Measurements from ENCODE around the gene ATOH8.

ATOH8 gene

GRCh38 chr2:85765081-85765731, 11.4 kb downstream of the ATOH8 start:
- Histone ChIP-seq H3K36me3 (ENCODE audit: control insufficient read depth, insufficient read depth, low read length) (no peaks in the 10 kb centered on the region), H3K9me3 (ENCODE audit: control insufficient read depth, low read length) (no peaks in the 10 kb centered on the region), H3K4me1 (ENCODE audit: control insufficient read depth, insufficient read depth, low read length, poor library complexity, severe bottlenecking) (peaks cover 41% of the 10 kb centered on the region), H3K4me3 (ENCODE audit: extremely low read depth, insufficient read depth, low read length, poor library complexity, severe bottlenecking) (no peak overlapping the region), H3K27ac (ENCODE audit: low read depth, low read length, severe bottlenecking) (peak overlapping the region; percentile 91)
- WGBS, 2 experiments (ENCODE audit: insufficient coverage in 2 of 2), result 2 to 3% methylated on average over 7 to 19 of the region's 26 CpGs

- H3K4me3 ChIP-seq (ENCODE audit: extremely low read depth, insufficient read depth, low read length, poor library complexity, severe bottlenecking), result no peak overlapping the region
- no peaks in the 10 kb centered on the region for H3K9me3 ChIP-seq (ENCODE audit: control insufficient read depth, low read length)
- H3K27ac ChIP-seq (ENCODE audit: low read depth, low read length, severe bottlenecking), result no peak overlapping the region
- H3K4me1 ChIP-seq (ENCODE audit: control insufficient read depth, insufficient read depth, low read length, poor library complexity, severe bottlenecking), result peaks cover 36% of the 10 kb centered on the region
- H3K36me3 ChIP-seq (ENCODE audit: control insufficient read depth, insufficient read depth, low read length), result no peaks in the 10 kb centered on the region
- 82 to 84% methylated on average over 3 to 4 of the region's 7 CpGs for WGBS, 2 experiments (ENCODE audit: insufficient coverage in 2 of 2)
Observed at GRCh38 chr2:85766229-85766628, 12.4 kb downstream of the ATOH8 start.

GRCh38 chr2:85767803-85768665, 14.2 kb downstream of the ATOH8 start:
- 84 to 94% methylated on average over 8 to 11 of the region's 12 CpGs for WGBS, 2 experiments (ENCODE audit: insufficient coverage in 2 of 2)
- Histone ChIP-seq H3K36me3 (ENCODE audit: control insufficient read depth, insufficient read depth, low read length) (no peaks in the 10 kb centered on the region), H3K27ac (ENCODE audit: low read depth, low read length, severe bottlenecking) (no peak overlapping the region), H3K4me3 (ENCODE audit: extremely low read depth, insufficient read depth, low read length, poor library complexity, severe bottlenecking) (no peak overlapping the region), H3K9me3 (ENCODE audit: control insufficient read depth, low read length) (no peaks in the 10 kb centered on the region), H3K4me1 (ENCODE audit: control insufficient read depth, insufficient read depth, low read length, poor library complexity, severe bottlenecking) (peaks cover 37% of the 10 kb centered on the region)

- Histone ChIP-seq H3K36me3 (ENCODE audit: control insufficient read depth, insufficient read depth, low read length) (no peaks in the 10 kb centered on the region), H3K4me3 (ENCODE audit: extremely low read depth, insufficient read depth, low read length, poor library complexity, severe bottlenecking) (no peak overlapping the region), H3K9me3 (ENCODE audit: control insufficient read depth, low read length) (no peaks in the 10 kb centered on the region), H3K27ac (ENCODE audit: low read depth, low read length, severe bottlenecking) (no peak overlapping the region), H3K4me1 (ENCODE audit: control insufficient read depth, insufficient read depth, low read length, poor library complexity, severe bottlenecking) (peaks cover 41% of the 10 kb centered on the region)
- 69 to 75% methylated on average over 8 of the region's 8 CpGs for WGBS, 2 experiments (ENCODE audit: insufficient coverage in 2 of 2)
Observed at GRCh38 chr2:85768713-85769112, 14.9 kb downstream of the ATOH8 start.

GRCh38 chr2:85769236-85769982, 15.6 kb downstream of the ATOH8 start:
- WGBS, 2 experiments (ENCODE audit: insufficient coverage in 2 of 2), result 72 to 84% methylated on average over 6 to 10 of the region's 12 CpGs
- Histone ChIP-seq H3K36me3 (ENCODE audit: control insufficient read depth, insufficient read depth, low read length) (no peaks in the 10 kb centered on the region), H3K4me3 (ENCODE audit: extremely low read depth, insufficient read depth, low read length, poor library complexity, severe bottlenecking) (no peak overlapping the region), H3K9me3 (ENCODE audit: control insufficient read depth, low read length) (no peaks in the 10 kb centered on the region), H3K4me1 (ENCODE audit: control insufficient read depth, insufficient read depth, low read length, poor library complexity, severe bottlenecking) (peaks cover 35% of the 10 kb centered on the region), H3K27ac (ENCODE audit: low read depth, low read length, severe bottlenecking) (no peak overlapping the region)

GRCh38 chr2:85769983-85770362, 16.2 kb downstream of the ATOH8 start:
- WGBS, 2 experiments (ENCODE audit: insufficient coverage in 2 of 2), result 93 to 100% methylated on average over 4 to 6 of the region's 7 CpGs
- Histone ChIP-seq H3K4me3 (ENCODE audit: extremely low read depth, insufficient read depth, low read length, poor library complexity, severe bottlenecking) (no peak overlapping the region), H3K27ac (ENCODE audit: low read depth, low read length, severe bottlenecking) (no peak overlapping the region), H3K4me1 (ENCODE audit: control insufficient read depth, insufficient read depth, low read length, poor library complexity, severe bottlenecking) (peaks cover 30% of the 10 kb centered on the region), H3K36me3 (ENCODE audit: control insufficient read depth, insufficient read depth, low read length) (no peaks in the 10 kb centered on the region), H3K9me3 (ENCODE audit: control insufficient read depth, low read length) (no peaks in the 10 kb centered on the region)

- H3K9me3 ChIP-seq (ENCODE audit: control insufficient read depth, low read length), result no peaks in the 10 kb centered on the region
- WGBS, 2 experiments (ENCODE audit: insufficient coverage in 2 of 2), result 79 to 94% methylated on average over 4 to 10 of the region's 12 CpGs
- no peaks in the 10 kb centered on the region for H3K36me3 ChIP-seq (ENCODE audit: control insufficient read depth, insufficient read depth, low read length)
- no peak overlapping the region for H3K27ac ChIP-seq (ENCODE audit: low read depth, low read length, severe bottlenecking)
- H3K4me1 ChIP-seq (ENCODE audit: control insufficient read depth, insufficient read depth, low read length, poor library complexity, severe bottlenecking), result peaks cover 27% of the 10 kb centered on the region
- H3K4me3 ChIP-seq (ENCODE audit: extremely low read depth, insufficient read depth, low read length, poor library complexity, severe bottlenecking), result no peak overlapping the region
Observed at GRCh38 chr2:85770369-85770768, 16.6 kb downstream of the ATOH8 start.

- WGBS, 2 experiments (ENCODE audit: insufficient coverage in 2 of 2), result 91 to 94% methylated on average over 3 to 9 of the region's 10 CpGs
Observed at GRCh38 chr2:85770786-85771409, 17.1 kb downstream of the ATOH8 start.

GRCh38 chr2:85771486-85771885, 17.7 kb downstream of the ATOH8 start:
- 95 to 100% methylated on average over 2 to 3 of the region's 4 CpGs for WGBS, 2 experiments (ENCODE audit: insufficient coverage in 2 of 2)
- H3K9me3 ChIP-seq (ENCODE audit: control insufficient read depth, low read length), result no peaks in the 10 kb centered on the region
- H3K4me3 ChIP-seq (ENCODE audit: extremely low read depth, insufficient read depth, low read length, poor library complexity, severe bottlenecking), result no peak overlapping the region
- H3K36me3 ChIP-seq (ENCODE audit: control insufficient read depth, insufficient read depth, low read length), result no peaks in the 10 kb centered on the region
- H3K27ac ChIP-seq (ENCODE audit: low read depth, low read length, severe bottlenecking), result no peak overlapping the region
- H3K4me1 ChIP-seq (ENCODE audit: control insufficient read depth, insufficient read depth, low read length, poor library complexity, severe bottlenecking), result peaks cover 17% of the 10 kb centered on the region

More at GRCh38 chr2:85770786-85771409, 17.1 kb downstream of the ATOH8 start:
- Histone ChIP-seq H3K4me3 (ENCODE audit: extremely low read depth, insufficient read depth, low read length, poor library complexity, severe bottlenecking) (no peak overlapping the region), H3K27ac (ENCODE audit: low read depth, low read length, severe bottlenecking) (no peak overlapping the region), H3K4me1 (ENCODE audit: control insufficient read depth, insufficient read depth, low read length, poor library complexity, severe bottlenecking) (peaks cover 23% of the 10 kb centered on the region), H3K9me3 (ENCODE audit: control insufficient read depth, low read length) (no peaks in the 10 kb centered on the region), H3K36me3 (ENCODE audit: control insufficient read depth, insufficient read depth, low read length) (no peaks in the 10 kb centered on the region)

- Histone ChIP-seq H3K36me3 (ENCODE audit: control insufficient read depth, insufficient read depth, low read length) (no peaks in the 10 kb centered on the region), H3K4me3 (ENCODE audit: extremely low read depth, insufficient read depth, low read length, poor library complexity, severe bottlenecking) (no peak overlapping the region), H3K4me1 (ENCODE audit: control insufficient read depth, insufficient read depth, low read length, poor library complexity, severe bottlenecking) (peaks cover 15% of the 10 kb centered on the region), H3K9me3 (ENCODE audit: control insufficient read depth, low read length) (no peaks in the 10 kb centered on the region), H3K27ac (ENCODE audit: low read depth, low read length, severe bottlenecking) (peak overlapping the region; percentile 75)
- WGBS, 2 experiments (ENCODE audit: insufficient coverage in 2 of 2), result 82% methylated on average over 27 to 29 of the region's 37 CpGs
Observed at GRCh38 chr2:85772019-85772745, 18.4 kb downstream of the ATOH8 start.

Data from mesodermal cell (in vitro differentiated cells).